ENCODE measurements around the gene PRKAG2. TPM values are rescaled to one million over a fixed set of nuclear protein-coding genes. Genes with fewer than 3 reads are reported as not detected.

The PRKAG2 gene
- total and polyA plus RNA-seq, 2 of the 8 experiments (the other 6 are each of a cell fraction or from before 2014, with no cell fraction given) = 7.5 to 18.1 TPM

DNA sequence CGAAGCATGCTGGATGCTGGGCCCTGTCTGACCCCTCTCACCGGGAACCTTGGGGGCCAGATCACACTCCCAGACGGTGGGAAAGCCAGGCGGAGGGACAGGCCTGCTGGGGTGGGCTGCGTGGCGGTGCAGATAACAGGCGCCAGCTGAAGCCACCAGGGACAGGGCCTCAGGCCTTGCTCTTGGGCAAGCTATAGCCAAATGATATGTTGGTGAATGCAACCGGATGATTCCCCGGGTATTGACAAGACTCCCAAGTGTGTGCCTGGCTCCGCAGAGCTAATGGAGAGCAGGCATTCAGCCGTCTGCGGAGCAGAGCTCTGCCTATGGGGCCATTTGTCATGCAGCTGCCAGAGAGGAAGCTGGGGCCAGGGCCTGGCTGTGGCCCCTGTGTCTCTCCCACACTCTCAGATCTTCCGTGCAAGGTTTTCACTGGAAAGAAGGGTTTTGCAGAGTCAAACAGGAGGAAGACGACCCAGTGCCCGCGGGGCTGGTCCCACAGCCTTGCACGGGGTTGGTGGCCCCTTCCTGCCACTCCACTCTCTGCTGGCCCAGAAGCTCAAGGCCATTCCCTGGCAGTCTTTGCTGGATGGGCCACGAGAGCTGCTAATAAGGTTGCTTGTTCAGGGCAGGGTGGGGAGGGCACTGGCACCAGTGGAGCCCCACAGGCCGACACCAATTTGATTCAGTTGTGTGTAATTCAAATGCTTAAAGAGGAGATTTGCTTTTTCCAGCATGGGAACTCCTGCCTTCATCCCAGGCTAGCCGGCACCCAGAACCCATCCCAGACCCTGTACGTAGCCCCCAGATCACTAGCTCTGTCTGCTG lies 91.8 kb downstream of the PRKAG2 start (continued):
- no peak for TF ChIP-seq CREB1 (IDR thresholded peaks at IDR 0.05)
- no peak for TF ChIP-seq RBBP5 (IDR thresholded peaks at IDR 0.05; ENCODE audit: borderline replicate concordance, low read depth, low read length)
- TF ChIP-seq SP4 (IDR thresholded peaks at IDR 0.05; ENCODE audit: low read length) = no peak
- TF ChIP-seq TAF1 (IDR thresholded peaks at IDR 0.05; ENCODE audit: low read depth, low read length) = no peak
- no peak for TF ChIP-seq PHF8 (conservative IDR thresholded peaks at IDR 0.05; ENCODE audit: low read depth, low read length)
- TF ChIP-seq, protein P1, sequence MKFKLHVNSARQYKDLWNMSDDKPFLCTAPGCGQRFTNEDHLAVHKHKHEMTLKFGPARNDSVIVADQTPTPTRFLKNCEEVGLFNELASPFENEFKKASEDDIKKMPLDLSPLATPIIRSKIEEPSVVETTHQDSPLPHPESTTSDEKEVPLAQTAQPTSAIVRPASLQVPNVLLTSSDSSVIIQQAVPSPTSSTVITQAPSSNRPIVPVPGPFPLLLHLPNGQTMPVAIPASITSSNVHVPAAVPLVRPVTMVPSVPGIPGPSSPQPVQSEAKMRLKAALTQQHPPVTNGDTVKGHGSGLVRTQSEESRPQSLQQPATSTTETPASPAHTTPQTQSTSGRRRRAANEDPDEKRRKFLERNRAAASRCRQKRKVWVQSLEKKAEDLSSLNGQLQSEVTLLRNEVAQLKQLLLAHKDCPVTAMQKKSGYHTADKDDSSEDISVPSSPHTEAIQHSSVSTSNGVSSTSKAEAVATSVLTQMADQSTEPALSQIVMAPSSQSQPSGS (IDR thresholded peaks at IDR 0.05; ENCODE audit: low read length) = no peak
- TF ChIP-seq CTBP2 (IDR thresholded peaks at IDR 0.05; ENCODE audit: borderline replicate concordance, insufficient read depth, insufficient read length, low read length) = no peak

Data from H1 (cell line).